Measurements from ENCODE around the gene FARS2.

Gene FARS2

GRCh38 chr6:5293692-5294091 lies 32.4 kb downstream of the FARS2 start:
- H3K4me3 ChIP-seq (ENCODE audit: low read depth, low read length) = no peak overlapping the region
- TF ChIP-seq CTCF (IDR thresholded peaks at IDR 0.05; ENCODE audit: low read depth, low read length) = no peak
- in situ Hi-C loops (cut with HindIII; ENCODE audit: low sequenced_read_pairs) = no loop called here
- no peak for DNase-seq (ENCODE audit: low read depth, low spot score)

GRCh38 chr6:5294392-5295211 lies 33.3 kb downstream of the FARS2 start:
- no peak for TF ChIP-seq CTCF (IDR thresholded peaks at IDR 0.05; ENCODE audit: low read depth, low read length)
- in situ Hi-C loops (cut with HindIII; ENCODE audit: low sequenced_read_pairs) = no loop called here
- no peak for DNase-seq (ENCODE audit: low read depth, low spot score)
- H3K4me3 ChIP-seq (ENCODE audit: low read depth, low read length) = no peak overlapping the region

- in situ Hi-C loops (cut with HindIII; ENCODE audit: low sequenced_read_pairs) = no loop called here
- no peak for TF ChIP-seq CTCF (IDR thresholded peaks at IDR 0.05; ENCODE audit: low read depth, low read length)
- no peak overlapping the region for H3K4me3 ChIP-seq (ENCODE audit: low read depth, low read length)
- DNase-seq (ENCODE audit: low read depth, low spot score) = peak; percentile 37
Measured at GRCh38 chr6:5295623-5296022, 34.3 kb downstream of the FARS2 start.

- no peak for TF ChIP-seq CTCF (IDR thresholded peaks at IDR 0.05; ENCODE audit: low read depth, low read length)
- H3K4me3 ChIP-seq (ENCODE audit: low read depth, low read length) = no peak overlapping the region
- in situ Hi-C loops (cut with HindIII; ENCODE audit: low sequenced_read_pairs) = no loop called here
- no peak for DNase-seq (ENCODE audit: low read depth, low spot score)
Measured at GRCh38 chr6:5300206-5300764, 39.0 kb downstream of the FARS2 start.

- DNase-seq (ENCODE audit: low read depth, low spot score) = peak; percentile 26
- H3K4me3 ChIP-seq (ENCODE audit: low read depth, low read length) = no peak overlapping the region
- TF ChIP-seq CTCF (IDR thresholded peaks at IDR 0.05; ENCODE audit: low read depth, low read length) = no peak
- in situ Hi-C loops (cut with HindIII; ENCODE audit: low sequenced_read_pairs) = no loop called here
Measured at GRCh38 chr6:5302220-5302946, 41.1 kb downstream of the FARS2 start.

- TF ChIP-seq CTCF (IDR thresholded peaks at IDR 0.05; ENCODE audit: low read depth, low read length) = peak; percentile 60
- in situ Hi-C loops (cut with HindIII; ENCODE audit: low sequenced_read_pairs) = no loop called here
- H3K4me3 ChIP-seq (ENCODE audit: low read depth, low read length) = no peak overlapping the region
- DNase-seq (ENCODE audit: low read depth, low spot score) = peak; percentile 30
Measured at GRCh38 chr6:5302995-5303622, 41.8 kb downstream of the FARS2 start.

Data from astrocyte of the spinal cord (primary cell).